Lower leg skin (tissue), 4 donors: Measurements from ENCODE around the gene EPHB2. TPM values are rescaled to one million over a fixed set of nuclear protein-coding genes. Genes with fewer than 3 reads are reported as not detected.

Experiments
- DNase-seq, 2 donors: peaks; one replicate each; pipeline ENCODE4 v3.0.0-alpha.2; 2019; ENCODE audit warnings: low spot score in 2 of 2
- H3K4me3 ChIP-seq: fragments of 200-600 bp; sonication (generic); 2 replicates; pipeline ENCODE4 v1.5.1; 2017; ENCODE audit warnings: mild to moderate bottlenecking, low read depth; ENCODE audit not compliant: poor library complexity, severe bottlenecking
- CTCF ChIP-seq, 3 donors: fragments of 450-650 bp; IDR thresholded peaks; one replicate each; pipeline ENCODE4 v1.5.1; 2016; ENCODE audit warnings: antibody characterized with exemption in 3 of 3, mild to moderate bottlenecking in 3 of 3, moderate library complexity in 2 of 3
- POLR2A ChIP-seq, 2 donors: fragments of 450-650 bp; IDR thresholded peaks; one replicate each; pipeline ENCODE4 v1.6.1; 2016 to 2017; ENCODE audit warnings: antibody characterized with exemption in 2 of 2, mild to moderate bottlenecking in 1 of 2, moderate library complexity in 1 of 2
- WGBS, 2 donors: methylation state at CpG; one replicate each; pipeline ENCODE4 v1.1.5; 2018; 5-methylcytosine and 5-hydroxymethylcytosine counted together
- intact Hi-C: fragments of 100-400 bp; cut with DNase I; formaldehyde crosslinking; loops from one replicate; pipeline ENCODE4 v1.15.0; 2023; ENCODE audit warnings: low total_unique reads
- total RNA-seq, 4 donors: library from RNA; depleted of rRNA; stranded (reverse); fragments of >200 nt; gene quantifications; one replicate each; pipeline ENCODE4 v1.1.0, GENCODE V29; 2016

Gene EPHB2
- total RNA-seq, 4 donors from 2014 or later, result 0.57 to 3.1 (median 1.7) TPM

- H3K4me3 ChIP-seq, result no peak overlapping the region
- no peak for DNase-seq
- no peak for TF ChIP-seq POLR2A (IDR thresholded peaks at IDR 0.05)
- TF ChIP-seq CTCF (IDR thresholded peaks at IDR 0.05), result no peak
- WGBS, 2 donors, result 84 to 91% methylated on average over 4 of the region's 4 CpGs
- intact Hi-C loops, result no loop called here
Measured at GRCh38 chr1:22819361-22819760, 108.7 kb downstream of the EPHB2 start.

GRCh38 chr1:22821027-22821426, 110.4 kb downstream of the EPHB2 start:
- no peak overlapping the region for H3K4me3 ChIP-seq
- no peak for DNase-seq
- intact Hi-C loops, result no loop called here
- WGBS, 2 donors, result 50 to 52% methylated on average over 5 of the region's 5 CpGs
- no peak for TF ChIP-seq CTCF (IDR thresholded peaks at IDR 0.05)
- TF ChIP-seq POLR2A (IDR thresholded peaks at IDR 0.05), result no peak

DNA sequence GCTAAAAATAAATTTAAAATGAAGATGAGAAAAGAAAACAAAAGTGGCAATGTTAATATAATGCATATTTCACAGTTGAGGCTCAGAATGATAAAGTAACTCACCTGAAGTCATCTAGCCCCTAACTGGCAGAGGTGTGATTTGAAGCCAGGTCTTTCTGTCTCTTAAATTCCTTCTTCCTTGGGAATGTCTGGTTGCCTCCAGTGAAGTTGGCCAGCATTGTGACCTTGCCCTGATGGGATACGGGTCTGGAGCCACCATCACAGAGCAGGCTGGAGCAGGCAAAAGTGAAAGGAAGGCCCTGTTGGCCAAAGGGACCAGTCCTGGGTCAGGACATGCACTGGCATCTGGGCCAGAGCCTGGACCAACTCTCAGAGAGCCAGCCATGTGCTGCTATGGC, 111.7 kb downstream of the EPHB2 start:
- no peak overlapping the region for H3K4me3 ChIP-seq
- WGBS, 2 donors, result 85 to 94% methylated on average over 1 of the region's 1 CpG
- no peak for DNase-seq
- TF ChIP-seq POLR2A (IDR thresholded peaks at IDR 0.05) (no peak), CTCF (IDR thresholded peaks at IDR 0.05) (no peak)
- intact Hi-C loops, result no loop called here

- intact Hi-C loops, result no loop called here
- no peak for DNase-seq
- WGBS, 2 donors, result 81 to 82% methylated on average over 10 of the region's 10 CpGs
- no peak overlapping the region for H3K4me3 ChIP-seq
- TF ChIP-seq POLR2A (IDR thresholded peaks at IDR 0.05) (no peak), CTCF (IDR thresholded peaks at IDR 0.05) (no peak)
Measured at GRCh38 chr1:22824466-22824865, 113.8 kb downstream of the EPHB2 start.

DNA sequence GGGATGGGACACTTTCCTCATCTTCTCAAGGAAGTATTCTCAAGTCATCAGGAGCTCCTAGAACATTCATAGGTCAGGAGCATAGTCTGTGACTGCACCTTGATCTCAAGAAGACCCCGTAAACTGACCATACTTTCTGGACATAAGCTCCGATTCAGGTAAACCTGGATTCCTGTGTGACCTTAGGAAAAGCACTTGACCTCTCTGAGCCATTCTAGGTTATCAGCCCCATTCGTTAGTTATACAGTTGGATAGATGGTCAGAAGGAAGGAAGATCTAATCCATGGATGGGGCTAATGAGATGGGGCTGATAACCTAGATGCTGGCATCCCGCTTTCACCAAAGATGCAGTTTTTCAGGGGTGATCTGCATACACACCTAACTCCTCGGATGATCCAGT, 114.3 kb downstream of the EPHB2 start:
- no peak overlapping the region for H3K4me3 ChIP-seq
- no peak for DNase-seq
- WGBS, 2 donors, result 90 to 93% methylated on average over 5 of the region's 5 CpGs
- no peak for TF ChIP-seq CTCF (IDR thresholded peaks at IDR 0.05)
- TF ChIP-seq POLR2A (IDR thresholded peaks at IDR 0.05), result no peak
- intact Hi-C loops, result no loop called here

GRCh38 chr1:22825486-22826189, 115.0 kb downstream of the EPHB2 start:
- TF ChIP-seq CTCF (IDR thresholded peaks at IDR 0.05) (no peak), POLR2A (IDR thresholded peaks at IDR 0.05) (no peak)
- intact Hi-C loops, result no loop called here
- 56 to 58% methylated on average over 4 of the region's 4 CpGs for WGBS, 2 donors
- H3K4me3 ChIP-seq, result no peak overlapping the region
- no peak for DNase-seq
